H1 (cell line): ENCODE data around the gene L3MBTL3. TPM values are rescaled to one million over a fixed set of nuclear protein-coding genes. Genes with fewer than 3 reads are reported as not detected.

ENCODE experiments used
- CTCF ChIA-PET: fragments of 300-600 bp; sonication (Branson Sonifier 250); formaldehyde crosslinking; loops from one replicate; lab custom pipeline; 2021; ENCODE audit not compliant: partially characterized antibody; lab: Charles Lee
- POLR2A ChIA-PET: fragments of 300-600 bp; sonication (Branson Sonifier 250); formaldehyde crosslinking; loops from one replicate; lab custom pipeline; 2021; ENCODE audit warnings: inconsistent platforms; ENCODE audit not compliant: partially characterized antibody; lab: Charles Lee
- DNase-seq, 2 experiments: peaks; one replicate each; pipeline versions ENCODE4 v3.0.0 to v3.0.0-alpha.2; 2010 to 2022; ENCODE audit warnings: low spot score in 2 of 2, low read depth in 1 of 2, mixed read lengths in 1 of 2
- FAIRE-seq: peaks from 2 replicates; lab custom pipeline; 2011; peaks lifted over from hg19 to GRCh38; lab: Jason Lieb, UNC
- H2AFZ ChIP-seq: 2 replicates; pipeline ENCODE4 v1.8.1; 2012; ENCODE audit warnings: low read length, inconsistent platforms
- H2AK5ac ChIP-seq: 2 replicates; pipeline ENCODE4 v1.6.1; 2013; ENCODE audit warnings: low read depth, low read length
- H2BK120ac ChIP-seq: replicated peaks from 2 replicates; pipeline ENCODE3; 2013; ENCODE audit warnings: low read depth, low read length, inconsistent platforms
- H2BK12ac ChIP-seq: 2 replicates; pipeline ENCODE4 v1.6.1; 2013; ENCODE audit warnings: low read depth, low read length
- H2BK15ac ChIP-seq: 2 replicates; pipeline ENCODE4 v1.6.1; 2013; ENCODE audit warnings: low read length
- H2BK20ac ChIP-seq: 2 replicates; pipeline ENCODE4 v1.6.1; 2013; ENCODE audit warnings: low read length
- H2BK5ac ChIP-seq: 2 replicates; pipeline ENCODE4 v1.6.1; 2013; ENCODE audit warnings: low read depth, low read length
- H3K14ac ChIP-seq: 2 replicates; pipeline ENCODE4 v1.6.1; 2013; ENCODE audit warnings: inconsistent platforms; ENCODE audit not compliant: insufficient read length
- H3K18ac ChIP-seq: 2 replicates; pipeline ENCODE4 v1.6.1; 2013; ENCODE audit warnings: low read length; ENCODE audit errors: extremely low read depth
- H3K23ac ChIP-seq: 2 replicates; pipeline ENCODE4 v1.6.1; 2013; ENCODE audit warnings: inconsistent platforms; ENCODE audit not compliant: insufficient read length
- H3K23me2 ChIP-seq: 2 replicates; pipeline ENCODE4 v1.6.1; 2013; ENCODE audit warnings: low read depth, low read length
- H3K27ac ChIP-seq: 2 replicates; pipeline ENCODE4 v1.6.1; 2011; ENCODE audit warnings: low read depth, low read length, inconsistent platforms
- H3K27me3 ChIP-seq, 4 experiments: replicated peaks in 1 of 4; 1 replicate in 1 of 4; 2 replicates in 3 of 4; pipeline versions ENCODE4 v1.6.1 to v1.8.1; 2011 to 2013; ENCODE audit warnings: low read length in 3 of 4, mild to moderate bottlenecking in 3 of 4, inconsistent platforms in 2 of 4, mixed read lengths in 2 of 4, moderate library complexity in 1 of 4; ENCODE audit not compliant: control insufficient read depth in 3 of 4, insufficient read depth in 3 of 4; ENCODE audit errors: extremely low read depth in 1 of 4
- H3K36me3 ChIP-seq, 4 experiments: 2 replicates each; pipeline versions ENCODE4 v1.6.1 to v1.8.1; 2011 to 2013; ENCODE audit warnings: mild to moderate bottlenecking in 4 of 4, low read length in 3 of 4, moderate library complexity in 2 of 4, control low read depth in 1 of 4, inconsistent platforms in 1 of 4; ENCODE audit not compliant: insufficient read depth in 4 of 4, control insufficient read depth in 2 of 4
- H3K4ac ChIP-seq: replicated peaks from 2 replicates; pipeline ENCODE3; 2013; ENCODE audit warnings: low read length, low read depth, mixed read lengths, inconsistent platforms; ENCODE audit not compliant: insufficient read length
- H3K4me1 ChIP-seq, 4 experiments: replicated peaks in 1 of 4; 1 replicate in 1 of 4; 2 replicates in 3 of 4; pipeline versions ENCODE4 v1.6.1 to v1.8.1; 2011 to 2013; ENCODE audit warnings: low read length in 3 of 4, inconsistent platforms in 2 of 4, mixed read lengths in 1 of 4; ENCODE audit not compliant: insufficient read depth in 4 of 4, control insufficient read depth in 3 of 4
- H3K4me2 ChIP-seq, 2 experiments: 2 replicates each; pipeline versions ENCODE4 v1.6.1 to v1.8.1; 2011 to 2013; ENCODE audit warnings: low read depth in 2 of 2, low read length in 2 of 2, control low read depth in 1 of 2, inconsistent platforms in 1 of 2, mild to moderate bottlenecking in 1 of 2; ENCODE audit not compliant: insufficient read depth in 1 of 2
- H3K4me3 ChIP-seq, 4 experiments: fragments of 200-600, 300-600 bp in 1 of 4; sonication (generic), shearing (Covaris generic), sonication (Bioruptor Twin) in 1 of 4; 2 replicates each; pipeline versions ENCODE4 v1.5.1 to v1.8.1; 2011 to 2016; ENCODE audit warnings: low read length in 4 of 4, low read depth in 3 of 4, control low read depth in 2 of 4, inconsistent platforms in 2 of 4, mild to moderate bottlenecking in 2 of 4, mixed read lengths in 1 of 4, moderate library complexity in 1 of 4; ENCODE audit not compliant: insufficient read depth in 2 of 4; ENCODE audit errors: extremely low read depth in 1 of 4
- H3K56ac ChIP-seq: replicated peaks from 2 replicates; pipeline ENCODE3; 2013; ENCODE audit warnings: low read depth, mild to moderate bottlenecking, mixed read lengths, low read length, inconsistent platforms; ENCODE audit not compliant: insufficient read length
- H3K79me1 ChIP-seq: 2 replicates; pipeline ENCODE4 v1.6.1; 2013; ENCODE audit warnings: low read depth, low read length, control low read depth
- H3K79me2 ChIP-seq, 2 experiments: 2 replicates each; pipeline versions ENCODE4 v1.6.1 to v1.8.1; 2012 to 2013; ENCODE audit warnings: low read length in 2 of 2, mild to moderate bottlenecking in 2 of 2, inconsistent platforms in 1 of 2; ENCODE audit not compliant: insufficient read depth in 2 of 2, control insufficient read depth in 1 of 2
- H3K9ac ChIP-seq, 4 experiments: replicated peaks in 1 of 4; 1 replicate in 1 of 4; 2 replicates in 3 of 4; pipeline versions ENCODE4 v1.6.1 to v1.8.1; 2011 to 2013; ENCODE audit warnings: low read depth in 3 of 4, low read length in 3 of 4, control low read depth in 2 of 4, mild to moderate bottlenecking in 2 of 4, moderate library complexity in 2 of 4, inconsistent platforms in 1 of 4; ENCODE audit errors: extremely low read depth in 1 of 4
- H3K9me3 ChIP-seq, 2 experiments: 2 replicates each; pipeline versions ENCODE4 v1.6.1 to v1.8.1; 2012 to 2013; ENCODE audit warnings: mild to moderate bottlenecking in 2 of 2, moderate library complexity in 2 of 2, control low read depth in 1 of 2, inconsistent platforms in 1 of 2, low read depth in 1 of 2, low read length in 1 of 2, mixed read lengths in 1 of 2; ENCODE audit not compliant: insufficient read depth in 2 of 2
- H4K20me1 ChIP-seq, 2 experiments: replicated peaks in 1 of 2; 2 replicates each; pipeline versions ENCODE3 to v1.8.1; 2011 to 2013; ENCODE audit warnings: inconsistent platforms in 2 of 2, low read length in 2 of 2, mild to moderate bottlenecking in 1 of 2; ENCODE audit not compliant: insufficient read depth in 2 of 2, control insufficient read depth in 1 of 2
- H4K5ac ChIP-seq: 2 replicates; pipeline ENCODE4 v1.6.1; 2013; ENCODE audit warnings: low read length, low read depth, mixed read lengths, inconsistent platforms; ENCODE audit not compliant: insufficient read length
- H4K8ac ChIP-seq: 2 replicates; pipeline ENCODE4 v1.8.0; 2013; ENCODE audit warnings: mild to moderate bottlenecking, moderate library complexity, low read length, inconsistent platforms; ENCODE audit not compliant: insufficient read depth; ENCODE audit errors: extremely low read depth
- H4K91ac ChIP-seq: replicated peaks from 2 replicates; pipeline ENCODE3; 2013; ENCODE audit warnings: low read length, mixed read lengths, inconsistent platforms; ENCODE audit not compliant: insufficient read length
- ATF3 ChIP-seq: IDR thresholded peaks from 2 replicates; pipeline ENCODE4 v1.6.1; 2011; ENCODE audit warnings: low read depth, mild to moderate bottlenecking, low read length; ENCODE audit not compliant: insufficient read depth
- BCL11A ChIP-seq, 2 experiments: IDR thresholded peaks; one replicate each; pipeline ENCODE4 v1.6.1; 2011; ENCODE audit warnings: low read depth in 2 of 2, low read length in 2 of 2, mild to moderate bottlenecking in 2 of 2
- JUND ChIP-seq: IDR thresholded peaks from 2 replicates; pipeline ENCODE4 v1.6.1; 2011; ENCODE audit warnings: mild to moderate bottlenecking, improper control_type of control experiment, low read length
- RNF2 ChIP-seq: fragments of 200-900, 300-1000 bp; sonication (generic); IDR thresholded peaks from 2 replicates; pipeline ENCODE4 v1.7.1; 2016; ENCODE audit warnings: borderline replicate concordance, low read depth, mild to moderate bottlenecking, antibody characterized with exemption, low read length; ENCODE audit not compliant: poor library complexity, severe bottlenecking; ENCODE audit errors: missing control alignments
- TCF12 ChIP-seq: IDR thresholded peaks from 2 replicates; pipeline ENCODE4 v1.6.1; 2011; ENCODE audit warnings: low read depth, mild to moderate bottlenecking, low read length
- WGBS, 2 experiments: shearing (Covaris generic) in 1 of 2; methylation state at CpG; one replicate each; pipeline versions ENCODE4 v1.1.6 to v1.1.7; 2013 to 2015; ENCODE audit warnings: low lambda C conversion rate in 2 of 2, mixed read lengths in 2 of 2, inconsistent platforms in 1 of 2, low coverage in 1 of 2, missing lambda C conversion rate in 1 of 2; ENCODE audit not compliant: insufficient replicate concordance in 2 of 2, insufficient coverage in 1 of 2, insufficient read length in 1 of 2; ENCODE audit errors: extremely low coverage in 1 of 2, missing lambda C conversion rate in 1 of 2; 5-methylcytosine and 5-hydroxymethylcytosine counted together
- polyA plus RNA-seq, 7 experiments: library from polyadenylated mRNA; depleted of rRNA in 3 of 7; stranded (reverse) in 5 of 7; unstranded in 2 of 7; fragments of >200 nt in 5 of 7; fragments of 200-250 nt in 2 of 7; gene quantifications; 1 replicate in 5 of 7; 2 replicates in 1 of 7; 4 replicates in 1 of 7; pipeline versions ENCODE4 v1.2.1 to v1.2.3, GENCODE V29; 2011 to 2013; ENCODE audit warnings: missing spikeins in 2 of 7, mixed read lengths in 2 of 7
- total RNA-seq: library from RNA; stranded (reverse); fragmentation: NEBNext Ultra II Directional; extraction: Animal tissue kit (Norgen Biotek cat#: 25700); gene quantifications from 2 replicates; pipeline ENCODE4 v1.2.1, GENCODE V29; 2021

Gene L3MBTL3
- total and polyA plus RNA-seq, 2 of the 8 experiments (the other 6 are each of a cell fraction or from before 2014, with no cell fraction given): 3.9 to 17.2 TPM

- H2BK15ac ChIP-seq: no peak overlapping the region
- no peaks in the 10 kb centered on the region for H3K79me1 ChIP-seq
- H2BK20ac ChIP-seq: no peak overlapping the region
- H3K4me2 ChIP-seq: no peak overlapping the region
- ChIA-PET CTCF (interaction anchor here (1.1 kb wide), 1 partner anchor 238 kb away, joined by 4 read pairs; no protein-coding TSS in a partner anchor), POLR2A (no interaction called here)
- no peak overlapping the region for H3K14ac ChIP-seq
- no peak overlapping the region for H3K18ac ChIP-seq
- no peaks in the 10 kb centered on the region for H3K79me2 ChIP-seq
- H2BK12ac ChIP-seq: no peak overlapping the region
- no peak overlapping the region for H2BK120ac ChIP-seq
- H3K9ac ChIP-seq: no peak overlapping the region
- TF ChIP-seq ATF3 (no peak), TCF12 (no peak), BCL11A (IDR thresholded peaks at IDR 0.05; ENCODE audit: low read depth in 2 of 2, low read length in 2 of 2) (no peak), RNF2 (no peak), JUND (no peak)
- H3K56ac ChIP-seq: no peak overlapping the region
- no peaks in the 10 kb centered on the region for H3K23me2 ChIP-seq
- H4K20me1 ChIP-seq: no peaks in the 10 kb centered on the region
- no peaks in the 10 kb centered on the region for H3K27me3 ChIP-seq
- no peak overlapping the region for H2AK5ac ChIP-seq
- no peaks in the 10 kb centered on the region for H3K36me3 ChIP-seq
- no peak overlapping the region for H3K4ac ChIP-seq
- H4K5ac ChIP-seq: no peak overlapping the region
- no peak overlapping the region for H3K4me3 ChIP-seq
- H3K23ac ChIP-seq: no peak overlapping the region
- H2AFZ ChIP-seq: no peak overlapping the region
- H3K4me1 ChIP-seq: peaks cover 0 to 2% (median under 1%) of the 10 kb centered on the region in 4 experiments; a peak in 3 of 7 replicates
- no peak overlapping the region for H4K8ac ChIP-seq
- DNase-seq: no peak
- no peak overlapping the region for H4K91ac ChIP-seq
- WGBS, 2 experiments: 80% methylated on average over 4 of the region's 4 CpGs; no CpG with 5 or more reads in 1 of the 2 experiments
- no peak overlapping the region for H2BK5ac ChIP-seq
- FAIRE-seq: no peak
- H3K9me3 ChIP-seq: no peaks in the 10 kb centered on the region
- H3K27ac ChIP-seq: no peak overlapping the region
Observed at GRCh38 chr6:130012728-130013127, 5.7 kb upstream of the L3MBTL3 start.
